Vagina (tissue), 2 donors: Measurements from ENCODE around the gene MRPL55. TPM values are rescaled to one million over a fixed set of nuclear protein-coding genes. Genes with fewer than 3 reads are reported as not detected.

Source experiments
- DNase-seq, 2 donors: peaks; one replicate each; pipeline ENCODE4 v3.0.0-alpha.2; 2017; ENCODE audit errors: extremely low spot score in 2 of 2
- H3K27ac ChIP-seq: fragments of 200-600 bp; sonication (generic); one replicate; pipeline ENCODE4 v1.5.1; 2019
- H3K27me3 ChIP-seq: fragments of 200-600 bp; sonication (generic); one replicate; pipeline ENCODE4 v1.5.1; 2019
- H3K36me3 ChIP-seq, 2 donors: fragments of 200-600 bp; sonication (generic); one replicate each; pipeline ENCODE4 v1.5.1; 2017 to 2019
- H3K4me1 ChIP-seq: fragments of 200-600 bp; sonication (generic); one replicate; pipeline ENCODE4 v1.5.1; 2019
- H3K4me3 ChIP-seq, 2 donors: fragments of 200-600 bp; sonication (generic); 1 replicate in 1 of 2; 2 replicates in 1 of 2; pipeline ENCODE4 v1.5.1; 2016 to 2019
- H3K9me3 ChIP-seq: fragments of 200-600 bp; sonication (generic); one replicate; pipeline ENCODE4 v1.5.1; 2019
- POLR2A ChIP-seq, 2 donors: fragments of 450-650 bp; IDR thresholded peaks; one replicate each; pipeline ENCODE4 v1.6.1; 2017; ENCODE audit warnings: antibody characterized with exemption in 2 of 2, mild to moderate bottlenecking in 2 of 2, moderate library complexity in 2 of 2
- POLR2AphosphoS5 ChIP-seq, 2 donors: sonication (generic); formaldehyde crosslinking; IDR thresholded peaks; one replicate each; pipeline ENCODE4 v1.9.0; 2017; ENCODE audit warnings: antibody characterized with exemption in 2 of 2, mild to moderate bottlenecking in 2 of 2, low read depth in 1 of 2; ENCODE audit not compliant: insufficient read depth in 1 of 2
- intact Hi-C: fragments of 100-400 bp; cut with DNase I; formaldehyde crosslinking; loops from one replicate; pipeline ENCODE4 v1.15.1; 2023
- total RNA-seq: library from RNA; depleted of rRNA; stranded (reverse); fragments of >200 nt; gene quantifications from one replicate; pipeline ENCODE4 v1.2.3, GENCODE V29; 2016
- TF ChIP-seq, protein P1 (sequence below), 3 experiments: fragments of 450-650 bp in 2 of 3; fragments of 200-600 bp in 1 of 3; sonication (generic) in 1 of 3; IDR thresholded peaks; one replicate each; pipeline ENCODE4 v1.5.1; 2017 to 2019; ENCODE audit warnings: antibody characterized with exemption in 3 of 3, mild to moderate bottlenecking in 2 of 3, moderate library complexity in 2 of 3

The MRPL55 gene
- total RNA-seq, 1 donor from 2014 or later, result 73.7 TPM

GRCh38 chr1:228064296-228064695, 44.8 kb downstream of the MRPL55 start:
- H3K27me3 ChIP-seq, result peaks cover 12% of the 10 kb centered on the region
- DNase-seq, result no peak

GRCh38 chr1:228063251-228064191, 45.6 kb downstream of the MRPL55 start:
- intact Hi-C loops, result no loop called here
- TF ChIP-seq POLR2A (IDR thresholded peaks at IDR 0.05), result no peak
- TF ChIP-seq POLR2AphosphoS5 (IDR thresholded peaks at IDR 0.05; ENCODE audit: insufficient read depth in 1 of 2, low read depth in 1 of 2), result no peak
- TF ChIP-seq, protein P1, sequence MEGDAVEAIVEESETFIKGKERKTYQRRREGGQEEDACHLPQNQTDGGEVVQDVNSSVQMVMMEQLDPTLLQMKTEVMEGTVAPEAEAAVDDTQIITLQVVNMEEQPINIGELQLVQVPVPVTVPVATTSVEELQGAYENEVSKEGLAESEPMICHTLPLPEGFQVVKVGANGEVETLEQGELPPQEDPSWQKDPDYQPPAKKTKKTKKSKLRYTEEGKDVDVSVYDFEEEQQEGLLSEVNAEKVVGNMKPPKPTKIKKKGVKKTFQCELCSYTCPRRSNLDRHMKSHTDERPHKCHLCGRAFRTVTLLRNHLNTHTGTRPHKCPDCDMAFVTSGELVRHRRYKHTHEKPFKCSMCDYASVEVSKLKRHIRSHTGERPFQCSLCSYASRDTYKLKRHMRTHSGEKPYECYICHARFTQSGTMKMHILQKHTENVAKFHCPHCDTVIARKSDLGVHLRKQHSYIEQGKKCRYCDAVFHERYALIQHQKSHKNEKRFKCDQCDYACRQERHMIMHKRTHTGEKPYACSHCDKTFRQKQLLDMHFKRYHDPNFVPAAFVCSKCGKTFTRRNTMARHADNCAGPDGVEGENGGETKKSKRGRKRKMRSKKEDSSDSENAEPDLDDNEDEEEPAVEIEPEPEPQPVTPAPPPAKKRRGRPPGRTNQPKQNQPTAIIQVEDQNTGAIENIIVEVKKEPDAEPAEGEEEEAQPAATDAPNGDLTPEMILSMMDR (IDR thresholded peaks at IDR 0.05), result no peak
- peaks cover 18% of the 10 kb centered on the region for H3K4me1 ChIP-seq
- no peak overlapping the region for H3K27ac ChIP-seq
- no peaks in the 10 kb centered on the region for H3K36me3 ChIP-seq
- no peak for DNase-seq
- no peaks in the 10 kb centered on the region for H3K9me3 ChIP-seq
- H3K4me3 ChIP-seq, result no peak overlapping the region
- peaks cover 13% of the 10 kb centered on the region for H3K27me3 ChIP-seq

More at GRCh38 chr1:228064296-228064695, 44.8 kb downstream of the MRPL55 start:
- H3K9me3 ChIP-seq, result no peaks in the 10 kb centered on the region
- H3K36me3 ChIP-seq, result no peaks in the 10 kb centered on the region
- TF ChIP-seq POLR2AphosphoS5 (IDR thresholded peaks at IDR 0.05; ENCODE audit: insufficient read depth in 1 of 2, low read depth in 1 of 2), result no peak
- TF ChIP-seq, protein P1 (IDR thresholded peaks at IDR 0.05), result no peak
- peaks cover 18% of the 10 kb centered on the region for H3K4me1 ChIP-seq
- H3K27ac ChIP-seq, result no peak overlapping the region
- intact Hi-C loops, result no loop called here
- no peak overlapping the region for H3K4me3 ChIP-seq

DNA sequence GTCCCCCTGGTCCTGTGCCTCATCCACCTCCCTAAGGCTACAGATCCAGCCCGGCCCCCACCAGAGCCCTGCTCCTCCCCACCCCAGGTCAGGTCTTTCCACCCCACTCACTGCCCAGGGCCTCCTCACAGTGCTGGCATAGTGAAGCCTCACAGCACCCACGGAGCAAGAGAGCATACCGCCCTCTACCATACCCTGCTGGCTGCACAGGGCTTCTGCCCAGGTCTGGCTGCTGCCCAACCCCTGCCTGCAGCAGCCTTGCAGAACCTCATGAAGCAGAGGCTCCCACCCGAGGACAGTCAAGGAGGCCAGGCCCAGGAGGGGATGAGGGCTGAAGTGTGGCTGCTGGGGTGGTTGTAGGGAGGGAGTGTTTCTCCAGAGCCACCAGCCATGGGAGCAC, 46.3 kb downstream of the MRPL55 start:
- no peak overlapping the region for H3K27ac ChIP-seq
- H3K36me3 ChIP-seq, result no peaks in the 10 kb centered on the region
- intact Hi-C loops, result no loop called here
- H3K27me3 ChIP-seq, result peaks cover 13% of the 10 kb centered on the region
- no peaks in the 10 kb centered on the region for H3K9me3 ChIP-seq
- peaks cover 18% of the 10 kb centered on the region for H3K4me1 ChIP-seq
- no peak for TF ChIP-seq POLR2AphosphoS5 (IDR thresholded peaks at IDR 0.05; ENCODE audit: insufficient read depth in 1 of 2, low read depth in 1 of 2)
- TF ChIP-seq, protein P1 (IDR thresholded peaks at IDR 0.05), result no peak
- no peak for TF ChIP-seq POLR2A (IDR thresholded peaks at IDR 0.05)
- DNase-seq, result no peak
- H3K4me3 ChIP-seq, result no peak overlapping the region

- H3K4me3 ChIP-seq, result no peak overlapping the region
- H3K9me3 ChIP-seq, result no peaks in the 10 kb centered on the region
- peaks cover 13% of the 10 kb centered on the region for H3K27me3 ChIP-seq
- H3K36me3 ChIP-seq, result no peaks in the 10 kb centered on the region
- TF ChIP-seq POLR2AphosphoS5 (IDR thresholded peaks at IDR 0.05; ENCODE audit: insufficient read depth in 1 of 2, low read depth in 1 of 2) (no peak), POLR2A (IDR thresholded peaks at IDR 0.05) (no peak)
- TF ChIP-seq, protein P1 (IDR thresholded peaks at IDR 0.05), result no peak
- intact Hi-C loops, result no loop called here
- no peak overlapping the region for H3K27ac ChIP-seq
- H3K4me1 ChIP-seq, result peaks cover 18% of the 10 kb centered on the region
- no peak for DNase-seq
These were observed 46.9 kb downstream of the MRPL55 start for GRCh38 chr1:228062085-228062791.
